ENCODE results near the gene PAX5. TPM values are rescaled to one million over a fixed set of nuclear protein-coding genes. Genes with fewer than 3 reads are reported as not detected.

PAX5 gene
- total RNA-seq, 4 donors from 2014 or later = under 0.01 to 0.29 TPM; not detected in 2

DNA sequence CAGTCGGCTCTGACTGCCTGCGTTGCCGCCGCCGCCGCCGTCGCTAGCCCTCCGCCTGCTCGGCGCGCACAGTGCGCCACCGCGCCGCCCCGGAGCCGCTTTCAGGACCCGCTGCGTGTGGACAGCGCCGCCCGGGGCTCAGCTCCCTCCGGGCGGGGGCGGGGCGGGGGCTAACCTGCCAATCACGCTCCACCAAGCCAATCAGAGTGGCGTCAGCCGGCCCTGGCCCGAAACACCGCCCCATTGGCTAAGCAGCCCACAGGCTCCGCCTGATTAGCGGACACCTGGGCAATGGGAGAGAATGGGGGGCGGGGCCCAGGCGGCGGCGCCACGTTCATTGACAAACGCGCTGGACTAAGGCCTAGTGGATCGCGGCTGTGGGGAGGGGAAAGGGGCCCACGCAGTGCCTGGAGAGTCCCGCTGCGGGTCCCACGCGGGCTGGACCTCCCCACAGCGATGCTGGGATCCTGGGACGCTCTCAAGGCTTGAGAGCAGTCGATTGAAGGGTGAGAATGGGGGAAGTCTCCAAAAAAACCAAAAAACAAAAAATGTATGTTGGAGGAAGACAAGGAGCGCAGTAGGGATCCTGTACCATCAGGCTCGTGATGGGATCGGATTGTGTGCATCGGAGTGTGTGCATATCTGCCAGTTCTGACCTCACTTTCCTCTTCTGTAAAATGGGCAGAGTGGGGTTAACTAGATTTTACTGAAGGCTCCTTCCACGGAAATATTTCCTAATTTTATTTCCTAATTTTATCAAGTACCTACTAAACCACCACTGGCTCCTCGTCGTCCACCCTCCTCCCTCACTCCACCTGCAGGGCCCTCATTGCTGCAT is 6.3 kb downstream of the PAX5 start:
- WGBS, 2 donors = 1 to 8% methylated on average over 12 to 23 of the region's 58 CpGs
- DNase-seq = peak; percentile 52

GRCh38 chr9:37026931-37027581 is 7.0 kb downstream of the PAX5 start:
- Histone ChIP-seq H3K9me3 (peaks cover 0 to 8% (median 0%) of the 10 kb centered on the region in 3 donors), H3K4me3 (peak overlapping the region in 3 of 4 donors; percentile 11 to 61 (median 38)), H3K27ac (no peak overlapping the region), H3K4me1 (peaks cover 36 to 56% (median 43%) of the 10 kb centered on the region in 3 donors), H3K27me3 (peaks cover 51 to 100% (median 66%) of the 10 kb centered on the region in 4 donors), H3K36me3 (no peaks in the 10 kb centered on the region)
- no peak for TF ChIP-seq CTCF (IDR thresholded peaks at IDR 0.05)
- TF ChIP-seq POLR2A (IDR thresholded peaks at IDR 0.05) = no peak
- intact Hi-C loops (cut with DNase I) = no loop called here
- WGBS, 2 donors = 4 to 7% methylated on average over 11 to 13 of the region's 56 CpGs
- no peak for DNase-seq

More for the DNA sequence above, 6.3 kb downstream of the PAX5 start:
- Histone ChIP-seq H3K27ac (no peak overlapping the region), H3K9me3 (peaks cover 0 to 8% (median 0%) of the 10 kb centered on the region in 3 donors), H3K36me3 (no peaks in the 10 kb centered on the region), H3K4me3 (peak overlapping the region in 3 of 4 donors; percentile 11 to 61 (median 38)), H3K27me3 (peaks cover 55 to 100% (median 72%) of the 10 kb centered on the region in 4 donors), H3K4me1 (peaks cover 36 to 56% (median 43%) of the 10 kb centered on the region in 3 donors)
- peak in 1 of 6 experiments; percentile 9 for TF ChIP-seq CTCF (IDR thresholded peaks at IDR 0.05)
- no peak for TF ChIP-seq POLR2A (IDR thresholded peaks at IDR 0.05)
- intact Hi-C loops (cut with DNase I) = no loop called here

GRCh38 chr9:37026113-37026930 is 7.7 kb downstream of the PAX5 start:
- Histone ChIP-seq H3K4me1 (peaks cover 36 to 56% (median 43%) of the 10 kb centered on the region in 3 donors), H3K9me3 (peaks cover 0 to 8% (median 0%) of the 10 kb centered on the region in 3 donors), H3K27ac (no peak overlapping the region), H3K27me3 (peaks cover 51 to 100% (median 65%) of the 10 kb centered on the region in 4 donors), H3K36me3 (no peaks in the 10 kb centered on the region), H3K4me3 (peak overlapping the region in 3 of 4 donors; percentile 27 to 61 (median 38))
- intact Hi-C loops (cut with DNase I) = no loop called here
- no peak for TF ChIP-seq POLR2A (IDR thresholded peaks at IDR 0.05)
- WGBS, 2 donors = 4% methylated on average over 9 of the region's 62 CpGs; no CpG with 5 or more reads in 1 of the 2 donors
- no peak for DNase-seq

DNA sequence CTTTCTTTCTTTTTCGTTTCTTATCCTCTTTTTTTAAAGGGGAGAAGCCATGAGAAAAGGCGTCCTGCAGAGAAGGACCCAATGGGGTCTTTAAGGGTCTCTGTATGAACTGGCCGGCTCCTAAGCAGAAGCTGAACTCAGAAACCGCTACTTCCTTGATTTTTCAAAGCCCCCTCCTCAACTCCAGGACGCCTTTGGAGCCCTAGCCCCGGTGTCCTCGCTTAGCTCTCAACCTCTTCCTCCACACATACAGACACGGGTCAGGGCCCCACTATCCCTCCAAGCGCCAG is 8.3 kb downstream of the PAX5 start:
- Histone ChIP-seq H3K27me3 (peaks cover 51 to 100% (median 62%) of the 10 kb centered on the region in 4 donors), H3K4me3 (peak overlapping the region in 3 of 4 donors; percentile 27 to 61 (median 38)), H3K4me1 (peaks cover 36 to 56% (median 43%) of the 10 kb centered on the region in 3 donors), H3K36me3 (no peaks in the 10 kb centered on the region), H3K9me3 (peaks cover 0 to 8% (median 0%) of the 10 kb centered on the region in 3 donors), H3K27ac (no peak overlapping the region)
- intact Hi-C loops (cut with DNase I) = no loop called here
- 0 to 2% methylated on average over 1 to 9 of the region's 9 CpGs for WGBS, 2 donors
- no peak for TF ChIP-seq POLR2A (IDR thresholded peaks at IDR 0.05)
- TF ChIP-seq CTCF (IDR thresholded peaks at IDR 0.05) = no peak
- DNase-seq = no peak

GRCh38 chr9:37025071-37025822 is 8.8 kb downstream of the PAX5 start:
- Histone ChIP-seq H3K27ac (no peak overlapping the region), H3K27me3 (peaks cover 51 to 100% (median 56%) of the 10 kb centered on the region in 4 donors), H3K36me3 (no peaks in the 10 kb centered on the region), H3K4me3 (peak overlapping the region in 3 of 4 donors; percentile 27 to 61 (median 38)), H3K4me1 (peaks cover 34 to 51% (median 43%) of the 10 kb centered on the region in 3 donors), H3K9me3 (peaks cover 0 to 8% (median 0%) of the 10 kb centered on the region in 3 donors)
- TF ChIP-seq CTCF (IDR thresholded peaks at IDR 0.05) = no peak
- no peak for TF ChIP-seq POLR2A (IDR thresholded peaks at IDR 0.05)
- no peak for DNase-seq
- WGBS, 2 donors = 0 to 2% methylated on average over 19 to 21 of the region's 36 CpGs
- intact Hi-C loops (cut with DNase I) = no loop called here

Data from esophagus squamous epithelium (tissue), 5 donors.